ENCODE data around the gene RABGAP1.

DNA sequence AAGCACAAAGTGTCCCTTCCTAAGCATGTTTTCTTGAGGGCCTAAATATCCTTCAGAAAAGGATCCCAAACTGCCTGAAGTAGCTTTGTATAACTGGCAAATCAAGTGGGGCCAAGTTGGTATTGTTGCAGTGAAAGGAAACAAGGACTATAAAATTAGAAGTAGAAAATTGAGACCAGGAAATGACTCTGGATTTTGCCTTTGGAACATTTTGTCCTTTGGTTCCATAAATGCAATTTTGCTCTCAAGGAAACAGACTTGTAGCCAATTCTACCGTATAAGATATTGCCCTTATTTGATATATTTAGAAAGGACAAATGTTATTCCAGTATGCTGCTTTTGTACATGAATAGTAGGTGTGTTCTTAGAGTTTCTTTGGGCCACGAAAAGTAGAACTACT is 34.4 kb downstream of the RABGAP1 start:
- TF ChIP-seq POLR2A (IDR thresholded peaks at IDR 0.05; ENCODE audit: low read length): no peak
- TF ChIP-seq GATA1 (IDR thresholded peaks at IDR 0.05; ENCODE audit: low read depth, low read length): no peak

Data from erythroblast (primary cell).